ENCODE data around the gene RC3H1.
"Not testable (repeated sequence)": the region's sequence is repeated elsewhere in the genome, so short reads cannot be mapped to it uniquely, and the experiment has no call there.

The RC3H1 gene

DNA sequence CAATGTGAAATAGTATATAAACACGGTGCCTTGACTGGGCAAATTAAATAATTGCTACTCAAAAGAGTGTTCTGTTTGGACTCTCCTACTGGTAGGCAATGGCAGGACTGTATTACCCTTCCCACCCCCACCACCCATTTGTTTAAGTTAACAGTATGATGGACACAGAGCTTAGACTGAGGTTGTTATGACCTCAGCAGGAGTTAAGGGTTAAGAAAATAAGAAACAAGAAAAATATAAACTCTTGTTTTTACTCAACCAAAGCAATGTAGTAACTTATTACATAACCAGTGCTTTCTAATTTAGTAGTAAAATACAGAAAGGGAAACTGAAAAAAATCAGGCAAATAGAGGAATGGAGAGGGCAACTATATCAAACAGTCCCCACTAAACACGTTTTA is 85.1 kb downstream of the RC3H1 start:
- DNase-seq (ENCODE audit: low spot score): no peak

- no peak for DNase-seq (ENCODE audit: low spot score)
These were observed 87.7 kb downstream of the RC3H1 start for GRCh38 chr1:173934440-173934839.

DNA sequence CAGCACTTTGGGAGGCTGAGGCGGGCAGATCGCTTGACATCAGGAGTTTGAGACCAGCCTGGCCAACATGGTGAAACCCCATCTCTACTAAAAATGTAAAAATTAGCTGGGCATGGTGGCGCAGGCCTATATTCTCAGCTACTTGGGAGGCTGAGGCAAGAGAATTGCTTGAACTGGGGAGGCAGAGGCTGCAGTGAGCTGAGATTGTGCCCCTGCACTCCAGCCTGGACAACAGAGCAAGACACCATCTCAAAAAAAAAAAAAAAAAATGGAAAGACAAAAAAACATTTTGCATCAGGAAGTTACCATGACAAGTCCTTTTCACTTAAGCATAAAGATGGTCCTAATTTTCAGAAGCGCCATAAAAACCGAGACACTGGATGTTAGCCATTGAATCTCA is 91.6 kb downstream of the RC3H1 start:
- not testable (repeated sequence) for DNase-seq (ENCODE audit: low spot score)

- no peak for DNase-seq (ENCODE audit: low spot score)
These were observed 96.6 kb downstream of the RC3H1 start for GRCh38 chr1:173925306-173926242.

- DNase-seq (ENCODE audit: low spot score): no peak
These were observed 101.3 kb downstream of the RC3H1 start for GRCh38 chr1:173920861-173921260.

DNA sequence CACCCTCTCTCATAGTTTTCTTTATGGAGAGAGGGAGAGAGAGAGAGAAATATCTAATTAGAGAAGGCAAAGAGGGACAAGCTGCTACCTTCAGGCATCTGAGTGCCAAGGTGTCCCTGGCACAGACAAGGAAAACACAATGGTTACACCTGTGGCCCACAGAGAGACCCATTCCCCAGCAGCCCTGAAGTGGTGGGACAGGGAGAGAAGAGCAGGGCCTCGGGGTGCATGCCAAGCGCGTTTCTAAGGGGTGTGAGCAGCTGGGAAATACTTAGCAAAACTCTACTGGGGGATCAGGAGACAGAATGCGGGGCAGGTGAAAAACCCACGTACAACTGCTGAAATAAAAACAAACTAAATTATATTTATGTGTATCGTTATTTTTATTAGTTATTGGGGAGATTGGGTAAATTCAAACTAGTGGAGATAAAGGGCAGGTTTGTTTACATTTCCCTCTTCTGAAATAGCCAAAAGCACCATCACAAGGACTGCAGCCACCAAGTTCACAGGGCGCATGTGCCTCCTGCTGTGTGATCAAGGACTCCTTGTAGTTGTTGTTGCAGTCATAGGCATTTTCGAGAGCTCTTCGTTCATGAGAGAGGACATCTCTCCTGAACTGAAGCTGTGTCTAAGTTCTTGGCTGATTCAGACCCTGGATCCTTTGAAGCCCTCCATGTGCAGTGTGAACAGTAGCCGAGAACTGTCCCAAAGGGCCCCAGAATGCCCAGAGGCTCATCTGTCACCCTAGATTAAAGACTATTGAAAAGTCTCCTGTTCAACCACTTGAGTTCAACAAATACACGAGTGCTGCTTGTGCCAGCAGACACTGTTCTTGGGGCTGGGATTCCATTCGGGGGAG is 104.3 kb downstream of the RC3H1 start:
- no peak for DNase-seq (ENCODE audit: low spot score)

- DNase-seq (ENCODE audit: low spot score): no peak
These were observed 105.0 kb downstream of the RC3H1 start, which contains the start of gene SERPINC1 for GRCh38 chr1:173917149-173917548. SERPINC1 (minus strand) TSS chr1:173917327; CDS start chr1:173917259, 68 bp downstream.

GRCh38 chr1:173916667-173917066 is 105.5 kb downstream of the RC3H1 start:
- no peak for DNase-seq (ENCODE audit: low spot score)

- no peak for DNase-seq (ENCODE audit: low spot score)
These were observed 106.6 kb downstream of the RC3H1 start for GRCh38 chr1:173915596-173915995.

DNA sequence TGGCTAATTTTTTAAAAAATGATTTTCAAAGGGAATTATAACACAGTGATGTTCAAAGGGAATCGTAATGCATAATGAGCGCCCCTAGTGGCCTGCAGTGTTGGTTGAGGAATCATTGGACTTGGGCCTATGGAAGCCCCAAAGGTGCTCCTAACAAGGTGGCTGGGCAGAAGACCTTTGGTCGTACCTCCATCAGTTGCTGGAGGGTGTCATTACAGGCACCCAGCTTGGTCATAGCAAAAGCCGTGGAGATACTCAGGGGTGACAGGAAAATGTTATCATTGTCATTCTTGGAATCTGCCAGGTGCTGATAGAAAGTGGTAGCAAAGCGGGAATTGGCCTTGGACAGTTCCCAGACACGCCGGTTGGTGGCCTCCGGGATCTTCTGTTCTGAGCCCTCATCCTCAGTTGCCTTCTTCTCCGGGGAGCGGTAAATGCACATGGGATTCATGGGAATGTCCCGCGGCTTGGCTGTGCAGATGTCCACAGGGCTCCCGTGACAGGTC is 107.7 kb downstream of the RC3H1 start:
- peak; percentile 29 for DNase-seq (ENCODE audit: low spot score)

DNA sequence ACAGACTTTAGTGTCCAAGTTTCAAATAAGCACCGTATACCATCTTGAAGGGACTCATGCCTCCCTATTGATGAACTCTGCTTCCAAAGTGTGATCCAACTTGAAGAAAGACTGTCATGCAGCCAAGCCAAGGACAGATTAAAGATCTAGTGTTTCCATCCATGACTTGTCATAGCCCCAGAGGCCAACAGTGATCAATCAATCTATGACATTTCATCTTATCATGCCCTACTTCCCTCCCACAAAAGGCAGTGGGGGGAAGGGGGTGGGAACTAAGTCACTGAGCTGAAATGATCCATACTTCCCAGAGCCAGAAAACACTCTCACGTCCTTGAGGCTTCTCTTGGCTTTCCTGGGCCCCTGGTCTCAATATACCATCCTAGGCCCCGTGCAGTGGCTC is 109.0 kb downstream of the RC3H1 start:
- no peak for DNase-seq (ENCODE audit: low spot score)

GRCh38 chr1:173903827-173904531 is 118.2 kb downstream of the RC3H1 start:
- DNase-seq (ENCODE audit: low spot score): no peak

DNA sequence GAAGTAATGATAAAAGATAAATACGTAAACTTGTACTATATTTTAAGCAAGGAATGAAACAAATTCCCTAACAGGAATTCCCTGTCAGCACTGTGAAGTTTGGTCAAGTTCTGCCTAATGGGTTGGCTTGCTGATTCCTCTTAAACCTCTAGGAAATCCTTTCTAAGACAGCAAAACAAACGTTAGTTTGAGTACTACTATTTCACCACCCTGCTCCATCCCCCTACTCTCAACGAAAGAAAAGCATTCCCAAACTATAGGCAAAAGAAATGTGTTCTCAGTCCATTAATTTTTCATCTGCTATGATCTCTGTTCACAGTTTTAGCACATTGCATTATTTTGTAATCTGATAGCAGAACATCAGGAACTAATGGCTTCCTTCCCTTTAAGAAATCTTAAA is 121.2 kb downstream of the RC3H1 start:
- DNase-seq (ENCODE audit: low spot score): no peak

- DNase-seq (ENCODE audit: low spot score): no peak
These were observed 121.7 kb downstream of the RC3H1 start for GRCh38 chr1:173900427-173900826.

DNA sequence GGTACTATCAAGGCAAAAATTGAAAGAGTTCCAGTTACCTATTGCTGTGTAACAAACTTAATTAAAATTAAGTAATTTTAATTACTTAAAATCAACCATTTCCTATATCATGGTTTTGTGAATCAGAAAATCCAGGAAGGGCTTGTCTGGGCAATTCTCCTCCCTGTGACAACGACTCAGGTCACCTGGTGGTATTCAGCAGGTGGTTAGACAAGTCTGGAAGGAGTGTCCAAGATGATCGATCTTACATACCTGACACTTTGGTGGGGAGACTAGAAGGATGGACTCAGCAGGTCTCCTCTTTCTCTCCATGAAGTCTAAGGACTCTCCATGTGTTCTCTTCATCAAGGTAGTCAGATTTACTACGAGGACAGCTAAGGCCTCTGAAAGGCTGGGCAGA is 128.0 kb downstream of the RC3H1 start:
- no peak for DNase-seq (ENCODE audit: low spot score)

GRCh38 chr1:173893611-173894010 is 128.5 kb downstream of the RC3H1 start:
- DNase-seq (ENCODE audit: low spot score): no peak

GRCh38 chr1:173889885-173890284 is 132.3 kb downstream of the RC3H1 start:
- no peak for DNase-seq (ENCODE audit: low spot score)

- no peak for DNase-seq (ENCODE audit: low spot score)
These were observed 133.4 kb downstream of the RC3H1 start for GRCh38 chr1:173888749-173889148.

GRCh38 chr1:173887627-173888026 is 134.5 kb downstream of the RC3H1 start:
- DNase-seq (ENCODE audit: low spot score): no peak

DNA sequence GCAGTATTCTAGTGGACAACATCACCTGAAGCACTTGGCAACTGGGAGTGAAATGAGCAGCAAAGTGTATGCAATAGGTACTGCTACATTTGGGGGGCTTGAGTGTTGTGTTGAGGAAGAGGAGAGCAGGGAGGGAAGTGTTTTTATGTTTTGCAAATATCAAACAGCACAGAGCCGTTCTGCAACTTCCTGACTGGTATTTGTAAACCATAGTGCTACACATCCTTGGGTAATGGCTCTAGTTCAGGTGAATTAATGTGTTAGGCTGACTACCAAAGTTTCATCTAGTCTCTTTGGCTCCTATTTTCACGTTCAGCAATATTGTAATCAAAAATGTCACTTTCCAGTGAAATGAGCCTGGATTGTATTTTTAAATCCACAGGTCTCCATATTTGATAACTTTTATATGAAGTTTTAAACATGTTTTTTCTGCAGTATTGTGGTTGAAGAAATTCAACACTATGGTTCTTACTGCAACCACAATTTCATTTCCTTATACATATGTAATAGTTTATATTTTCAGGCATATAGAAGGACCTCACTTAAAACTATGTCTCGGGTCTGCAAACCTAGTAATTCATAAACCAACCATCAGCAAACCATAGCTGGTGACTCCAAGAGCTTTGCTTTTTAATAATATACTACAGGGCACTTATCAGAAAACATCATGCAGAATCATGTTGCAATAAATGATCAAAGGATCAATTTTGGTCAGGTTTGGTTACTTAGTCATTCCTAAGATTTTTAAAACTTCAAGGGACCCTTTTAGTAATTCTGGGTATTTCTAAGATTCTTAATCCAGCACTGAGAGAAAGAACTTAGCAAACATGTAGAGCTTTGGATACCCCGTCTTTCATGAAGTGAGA is 135.2 kb downstream of the RC3H1 start:
- DNase-seq (ENCODE audit: low spot score): no peak

DNA sequence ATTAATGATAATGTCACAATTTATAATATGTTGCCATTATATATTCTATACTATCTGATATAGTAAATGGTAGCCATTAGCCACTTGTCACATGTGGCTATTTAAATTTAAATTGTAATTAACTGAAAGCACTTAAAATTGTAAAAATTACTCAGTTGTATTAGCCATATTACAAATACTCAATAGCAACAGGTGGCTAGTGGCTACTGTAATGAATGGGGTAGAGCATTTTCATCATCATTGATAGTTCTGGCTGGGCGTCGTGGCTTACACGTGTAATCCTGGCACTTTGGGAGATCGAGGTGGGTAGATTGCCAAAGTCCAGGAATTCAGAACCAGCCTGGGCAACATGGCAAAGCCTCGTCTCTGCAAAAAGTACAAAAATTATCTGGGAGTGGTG is 137.5 kb downstream of the RC3H1 start:
- no peak for DNase-seq (ENCODE audit: low spot score)
